NCI-H345 treated with DMSO at 0.1 percent for 48 hours (cell line): ENCODE data around the gene ABCA8.
"Not testable (repeated sequence)": the region's sequence is repeated elsewhere in the genome, so short reads cannot be mapped to it uniquely, and the experiment has no call there.

Experiments used
- DNase-seq: peaks from one replicate; lab custom pipeline; 2025; ENCODE audit not compliant: unreplicated experiment; lab: John Stamatoyannopoulos, UW

ABCA8 gene

DNA sequence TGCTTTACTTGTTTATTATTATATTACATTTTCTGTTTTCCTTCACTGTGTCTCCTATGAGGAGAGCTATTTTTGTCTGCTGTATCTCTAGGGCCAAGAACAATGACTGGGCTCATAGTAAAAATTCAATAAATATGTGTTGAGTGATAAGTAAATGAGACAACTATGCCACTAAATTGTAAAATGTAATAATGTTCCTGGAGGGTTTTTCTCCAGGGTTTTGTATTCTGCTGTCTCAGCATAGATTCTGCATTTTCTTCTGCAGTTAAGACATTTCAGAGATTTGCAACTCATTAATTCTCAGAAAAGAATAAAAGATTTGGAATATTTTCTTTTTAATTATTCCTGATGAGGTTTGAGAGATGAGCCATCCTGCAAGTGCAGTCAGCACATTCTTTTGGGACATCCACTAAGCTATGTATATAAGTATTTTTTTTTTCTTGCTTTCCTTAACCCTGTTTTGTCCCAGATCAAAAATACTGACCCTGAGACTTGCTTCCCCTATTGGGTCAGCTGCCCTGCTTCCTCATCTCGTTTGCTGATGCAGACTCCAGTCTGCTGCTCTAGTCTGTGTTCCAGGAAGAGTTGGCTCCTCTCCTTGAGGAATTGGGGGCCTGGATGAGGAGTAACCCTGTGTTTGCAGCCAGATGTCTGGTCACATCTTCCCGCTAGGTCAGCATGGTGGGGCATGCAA, 122.9 kb downstream of the ABCA8 start:
- DNase-seq, result no peak

GRCh38 chr17:68831170-68831569, 124.0 kb downstream of the ABCA8 start:
- DNase-seq, result no peak

DNA sequence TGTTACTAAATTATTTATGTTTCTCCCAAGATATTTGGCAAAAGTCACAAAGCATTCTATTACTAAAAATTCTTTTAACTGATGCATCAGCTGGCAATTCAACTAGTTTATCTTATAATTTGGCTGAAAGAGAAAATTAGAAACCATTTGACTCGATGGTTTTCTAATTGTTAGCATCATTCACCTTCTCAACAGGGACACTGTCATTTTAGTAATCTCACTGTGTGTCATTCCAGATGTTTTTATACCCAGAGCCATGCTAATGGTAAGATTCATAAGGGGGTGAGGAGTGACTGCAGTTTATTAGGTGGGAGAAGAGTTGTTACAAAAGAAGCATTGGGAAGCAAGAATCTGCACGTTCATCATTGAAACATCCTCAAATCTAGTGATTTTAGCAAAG, 124.9 kb downstream of the ABCA8 start:
- DNase-seq, result no peak

- DNase-seq, result no peak
These were observed 126.0 kb downstream of the ABCA8 start for GRCh38 chr17:68829211-68829610.

DNA sequence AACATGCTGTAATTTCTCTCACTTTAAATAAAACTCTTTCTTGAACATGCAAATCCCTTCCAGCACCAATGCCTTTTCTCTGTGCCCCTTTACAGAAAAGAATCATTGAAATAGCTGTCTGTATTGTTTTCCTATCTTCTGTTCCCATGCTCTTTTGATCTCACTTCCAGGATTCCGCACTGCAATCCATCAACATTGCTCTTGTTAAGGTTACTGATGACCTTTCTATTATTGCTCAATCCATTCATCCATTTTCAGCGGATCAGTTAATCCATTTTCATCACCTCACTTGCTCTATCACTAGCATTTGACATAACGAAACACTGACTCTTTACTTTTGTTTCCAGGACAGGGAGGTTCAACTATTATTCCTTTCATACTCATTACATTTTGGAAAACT, 130.5 kb downstream of the ABCA8 start:
- DNase-seq, result no peak

- not testable (repeated sequence) for DNase-seq
These were observed 131.0 kb downstream of the ABCA8 start for GRCh38 chr17:68824185-68824584.

- DNase-seq, result no peak
These were observed 132.4 kb downstream of the ABCA8 start for GRCh38 chr17:68822719-68823289.

GRCh38 chr17:68821860-68822696, 133.1 kb downstream of the ABCA8 start:
- DNase-seq, result no peak

- no peak for DNase-seq
These were observed 134.2 kb downstream of the ABCA8 start for GRCh38 chr17:68820825-68821481.

DNA sequence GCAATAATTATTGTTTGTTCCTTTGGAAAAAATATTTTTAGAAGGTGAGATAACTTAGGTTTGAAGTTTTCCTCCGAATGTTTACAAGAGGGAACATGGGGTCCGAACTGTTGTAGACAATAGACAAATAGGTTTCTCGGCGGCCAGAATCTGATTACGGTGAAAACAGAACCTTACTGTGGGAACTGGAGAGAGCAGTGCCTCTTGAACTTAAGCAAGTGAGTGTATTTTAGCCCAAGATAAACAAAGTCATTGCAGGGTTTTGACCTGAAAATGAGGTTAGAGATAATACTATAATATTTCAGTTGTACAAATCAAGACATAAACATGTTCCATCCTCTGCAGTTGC, 134.7 kb downstream of the ABCA8 start:
- DNase-seq, result no peak

- no peak for DNase-seq
These were observed 135.7 kb downstream of the ABCA8 start for GRCh38 chr17:68819465-68819864.
